IMR-90 (cell line): ENCODE data around the gene DAGLA. TPM values are rescaled to one million over a fixed set of nuclear protein-coding genes. Genes with fewer than 3 reads are reported as not detected.

Source experiments
- ATAC-seq: fragments of 200-7000 bp; cut with Tn5 transposase; 2 replicates; pipeline ENCODE4 v1.9.1; 2020; ENCODE audit warnings: low read depth, mild to moderate bottlenecking, moderate library complexity
- BruUV-seq: library from RNA; stranded (reverse); fragments of 400-500 nt; replicated peaks from 2 replicates; lab custom pipeline; 2021; lab: Mats Ljungman, UMichigan
- CTCF ChIA-PET: fragments of 300-600 bp; formaldehyde crosslinking; extraction: SDS; loops from one replicate; lab custom pipeline; 2021; ENCODE audit warnings: antibody characterized with exemption; lab: Yijun Ruan, JAX
- POLR2A ChIA-PET: fragments of 300-600 bp; sonication (Branson Sonifier 250); formaldehyde crosslinking; loops from one replicate; lab custom pipeline; 2022; ENCODE audit warnings: antibody characterized with exemption; ENCODE audit not compliant: unreplicated experiment; lab: Charles Lee
- DNase-seq: peaks from one replicate; pipeline ENCODE4 v3.0.0; 2013
- H2AFZ ChIP-seq: replicated peaks from 2 replicates; pipeline ENCODE3; 2013; ENCODE audit warnings: low read length, mild to moderate bottlenecking; ENCODE audit not compliant: poor library complexity
- H2AK5ac ChIP-seq: 2 replicates; pipeline ENCODE4 v1.6.1; 2013; ENCODE audit warnings: low read depth, low read length, inconsistent platforms
- H2AK9ac ChIP-seq: replicated peaks from 2 replicates; pipeline ENCODE3; 2013; ENCODE audit warnings: mild to moderate bottlenecking, low read depth, low read length, moderate library complexity; ENCODE audit not compliant: poor library complexity
- H2BK120ac ChIP-seq: 2 replicates; pipeline ENCODE4 v1.6.1; 2013; ENCODE audit warnings: low read depth, low read length, inconsistent platforms
- H2BK15ac ChIP-seq: 3 replicates; pipeline ENCODE4 v1.6.1; 2013; ENCODE audit warnings: low read depth, low read length, inconsistent platforms
- H2BK20ac ChIP-seq: 2 replicates; pipeline ENCODE4 v1.6.1; 2013; ENCODE audit warnings: low read depth, mild to moderate bottlenecking, inconsistent platforms, low read length, moderate library complexity
- H2BK5ac ChIP-seq: 2 replicates; pipeline ENCODE4 v1.6.1; 2013; ENCODE audit warnings: mild to moderate bottlenecking, low read depth, low read length, inconsistent platforms; ENCODE audit not compliant: poor library complexity, severe bottlenecking
- H3K14ac ChIP-seq: replicated peaks from 2 replicates; pipeline ENCODE4 v1.6.1; 2013; ENCODE audit warnings: low read depth, low read length, inconsistent platforms
- H3K18ac ChIP-seq: 2 replicates; pipeline ENCODE4 v1.6.1; 2013; ENCODE audit warnings: low read depth, low read length, control low read depth
- H3K23ac ChIP-seq: 2 replicates; pipeline ENCODE4 v1.6.1; 2013; ENCODE audit warnings: low read depth, low read length, inconsistent platforms
- H3K27ac ChIP-seq: 2 replicates; pipeline ENCODE4 v1.5.1; 2013; ENCODE audit warnings: mild to moderate bottlenecking, control low read depth, low read length; ENCODE audit not compliant: insufficient read depth
- H3K27me3 ChIP-seq: 2 replicates; pipeline ENCODE4 v1.6.1; 2013; ENCODE audit warnings: low read length; ENCODE audit not compliant: control insufficient read depth, insufficient read depth
- H3K36me3 ChIP-seq: 2 replicates; pipeline ENCODE4 v1.6.1; 2013; ENCODE audit warnings: low read length, mixed read lengths; ENCODE audit not compliant: control insufficient read depth, insufficient read depth
- H3K4ac ChIP-seq: 2 replicates; pipeline ENCODE4 v1.6.1; 2013; ENCODE audit warnings: low read depth, low read length, inconsistent platforms
- H3K4me1 ChIP-seq: 2 replicates; pipeline ENCODE4 v1.6.1; 2013; ENCODE audit warnings: low read length, mixed read lengths; ENCODE audit not compliant: control insufficient read depth, insufficient read depth
- H3K4me2 ChIP-seq: 2 replicates; pipeline ENCODE4 v1.6.1; 2013; ENCODE audit warnings: low read depth, mild to moderate bottlenecking, control low read depth, low read length, moderate library complexity
- H3K4me3 ChIP-seq: 2 replicates; pipeline ENCODE4 v1.5.1; 2013; ENCODE audit warnings: low read depth, mild to moderate bottlenecking, control low read depth, low read length, moderate library complexity; ENCODE audit not compliant: insufficient read depth
- H3K56ac ChIP-seq: 2 replicates; pipeline ENCODE4 v1.6.1; 2013; ENCODE audit warnings: low read length, inconsistent platforms; ENCODE audit not compliant: insufficient read depth; ENCODE audit errors: extremely low read depth
- H3K79me1 ChIP-seq, 2 experiments: 2 replicates each; pipeline ENCODE4 v1.6.1; 2013; ENCODE audit warnings: low read length in 2 of 2, inconsistent platforms in 1 of 2, low read depth in 1 of 2
- H3K9ac ChIP-seq: 2 replicates; pipeline ENCODE4 v1.6.1; 2013; ENCODE audit warnings: low read depth, low read length, control low read depth
- H3K9me1 ChIP-seq: 2 replicates; pipeline ENCODE4 v1.6.1; 2013; ENCODE audit warnings: low read length, inconsistent platforms; ENCODE audit not compliant: insufficient read depth
- H3K9me3 ChIP-seq: 2 replicates; pipeline ENCODE4 v1.6.1; 2013; ENCODE audit warnings: low read length; ENCODE audit not compliant: control insufficient read depth, insufficient read depth
- H4K20me1 ChIP-seq: 2 replicates; pipeline ENCODE4 v1.6.1; 2013; ENCODE audit warnings: low read length, inconsistent platforms; ENCODE audit not compliant: insufficient read depth
- H4K5ac ChIP-seq: 2 replicates; pipeline ENCODE4 v1.6.1; 2013; ENCODE audit warnings: mild to moderate bottlenecking, low read depth, low read length, control low read depth
- H4K8ac ChIP-seq, 2 experiments: 2 replicates each; pipeline ENCODE4 v1.6.1; 2013; ENCODE audit warnings: low read depth in 2 of 2, low read length in 2 of 2, control low read depth in 1 of 2, inconsistent platforms in 1 of 2
- H4K91ac ChIP-seq: 2 replicates; pipeline ENCODE4 v1.6.1; 2013; ENCODE audit warnings: low read depth, low read length, inconsistent platforms; ENCODE audit not compliant: insufficient read depth
- BHLHE40 ChIP-seq: fragments of 150-350 bp; IDR thresholded peaks from 2 replicates; pipeline ENCODE4 v1.6.1; 2016; ENCODE audit warnings: mild to moderate bottlenecking, low read depth, low read length
- CEBPB ChIP-seq: IDR thresholded peaks from 2 replicates; pipeline ENCODE4 v1.6.1; 2012; ENCODE audit warnings: low read depth, low read length, improper control_type of control experiment
- CHD1 ChIP-seq: IDR thresholded peaks from 2 replicates; pipeline ENCODE4 v1.6.1; 2012; ENCODE audit warnings: low read depth, low read length, improper control_type of control experiment
- CTCF ChIP-seq: conservative IDR thresholded peaks from 2 replicates; pipeline ENCODE4 v1.5.1; 2012; ENCODE audit warnings: mild to moderate bottlenecking, low read depth, low read length, improper control_type of control experiment
- ELK1 ChIP-seq: fragments of 150-350 bp; IDR thresholded peaks from 2 replicates; pipeline ENCODE4 v1.6.1; 2016; ENCODE audit warnings: low read depth, mild to moderate bottlenecking, low read length, moderate library complexity, borderline replicate concordance
- FOS ChIP-seq: fragments of 150-350 bp; IDR thresholded peaks from 2 replicates; pipeline ENCODE4 v1.6.1; 2016; ENCODE audit warnings: low read depth, low read length
- MAFK ChIP-seq: IDR thresholded peaks from 2 replicates; pipeline ENCODE4 v1.6.1; 2012; ENCODE audit warnings: low read depth, low read length, improper control_type of control experiment
- MAZ ChIP-seq: IDR thresholded peaks from 2 replicates; pipeline ENCODE4 v1.6.1; 2012; ENCODE audit warnings: low read depth, mild to moderate bottlenecking, low read length, improper control_type of control experiment, moderate library complexity, borderline replicate concordance
- MXI1 ChIP-seq: IDR thresholded peaks from 2 replicates; pipeline ENCODE4 v1.6.1; 2012; ENCODE audit warnings: low read depth, mild to moderate bottlenecking, low read length, moderate library complexity, borderline replicate concordance
- NFE2L2 ChIP-seq: fragments of 150-350 bp; IDR thresholded peaks from 2 replicates; pipeline ENCODE4 v1.6.1; 2016; ENCODE audit warnings: low read depth, mild to moderate bottlenecking, low read length
- POLR2A ChIP-seq: IDR thresholded peaks from 2 replicates; pipeline ENCODE4 v1.6.1; 2012; ENCODE audit warnings: mild to moderate bottlenecking, low read depth, low read length
- RAD21 ChIP-seq: IDR thresholded peaks from 2 replicates; pipeline ENCODE4 v1.6.1; 2012; ENCODE audit warnings: low read length, improper control_type of control experiment
- RFX5 ChIP-seq: IDR thresholded peaks from 2 replicates; pipeline ENCODE4 v1.8.0; 2012; ENCODE audit warnings: low read depth, mild to moderate bottlenecking, low read length, moderate library complexity
- SMC3 ChIP-seq: fragments of 150-350 bp; IDR thresholded peaks from 2 replicates; pipeline ENCODE4 v1.6.1; 2016; ENCODE audit warnings: low read depth, mild to moderate bottlenecking, antibody characterized with exemption, low read length, moderate library complexity
- USF2 ChIP-seq: fragments of 150-350 bp; IDR thresholded peaks from 2 replicates; pipeline ENCODE4 v1.6.1; 2017; ENCODE audit warnings: mild to moderate bottlenecking, antibody characterized with exemption, low read length, low read depth
- WGBS, 2 experiments: methylation state at CpG; one replicate each; pipeline versions ENCODE4 v1.1.5 to v1.1.7; 2013; ENCODE audit warnings: missing lambda C conversion rate in 2 of 2; ENCODE audit not compliant: insufficient read length in 1 of 2; ENCODE audit errors: extremely low coverage in 2 of 2; 5-methylcytosine and 5-hydroxymethylcytosine counted together
- dilution Hi-C: fragments of 300-500 bp; cut with HindIII; formaldehyde crosslinking; loops from one replicate; pipeline ENCODE4 v1.14.3; 2018; ENCODE audit warnings: low sequenced_read_pairs; ENCODE audit not compliant: unreplicated experiment
- in situ Hi-C: fragments of 300-500 bp; cut with MboI; formaldehyde crosslinking; loops from 3 replicates; pipeline ENCODE4 v1.14.3; 2019; ENCODE audit warnings: low sequenced_read_pairs, inconsistent platforms, mixed read lengths
- intact Hi-C: fragments of 100-400 bp; cut with micrococcal nuclease; formaldehyde crosslinking; loops from 2 replicates; pipeline ENCODE4 v1.10.0; 2022
- polyA plus RNA-seq, 3 experiments: library from polyadenylated mRNA; depleted of rRNA; stranded (reverse); fragments of >200 nt; gene quantifications; 2 replicates each; pipeline ENCODE4 v1.2.3, GENCODE V29; 2012; ENCODE audit warnings: low replicate concordance in 1 of 3
- total RNA-seq: library from RNA; depleted of rRNA; stranded (reverse); fragments of >200 nt; gene quantifications from 2 replicates; pipeline ENCODE4 v1.2.3, GENCODE V29; 2012

Gene DAGLA
- total and polyA plus RNA-seq, 2 of the 4 experiments (the other 2 are of a cell fraction): 0.90 to 3.8 TPM

- Histone ChIP-seq H2BK120ac (no peak overlapping the region), H3K27ac (no peak overlapping the region), H3K4ac (no peak overlapping the region), H3K9me3 (no peaks in the 10 kb centered on the region), H3K56ac (no peak overlapping the region), H2BK15ac (no peak overlapping the region), H3K79me1 (no peaks in the 10 kb centered on the region), H3K18ac (no peak overlapping the region), H3K4me3 (no peak overlapping the region), H3K36me3 (no peaks in the 10 kb centered on the region), H4K8ac (no peak overlapping the region), H2AK9ac (no peak overlapping the region), H3K9ac (no peak overlapping the region), H2BK20ac (no peak overlapping the region), H3K4me2 (no peak overlapping the region), H3K4me1 (no peaks in the 10 kb centered on the region), H3K27me3 (no peaks in the 10 kb centered on the region), H4K91ac (no peak overlapping the region), H4K20me1 (no peaks in the 10 kb centered on the region), H2BK5ac (no peak overlapping the region), H3K23ac (no peak overlapping the region), H2AFZ (no peak overlapping the region), H4K5ac (no peak overlapping the region), H3K9me1 (no peaks in the 10 kb centered on the region), H2AK5ac (no peak overlapping the region; the same call in 1 of the 2 replicates), H3K14ac (no peak overlapping the region)
- intact Hi-C loops: no loop called here
- ChIA-PET POLR2A (no interaction called here), CTCF (no interaction called here)
- dilution Hi-C loops: no loop called here
- DNase-seq (no peak), ATAC-seq (no peak)
- TF ChIP-seq MXI1 (no peak), BHLHE40 (no peak), CTCF (no peak), RAD21 (no peak), USF2 (no peak), FOS (no peak), CEBPB (no peak), ELK1 (no peak), CHD1 (no peak), SMC3 (no peak), NFE2L2 (no peak), MAZ (no peak), POLR2A (no peak), MAFK (no peak), RFX5 (no peak)
- BruUV-seq: no TSS peak
- in situ Hi-C loops: no loop called here
- WGBS, 2 experiments: 96% methylated on average over 3 of the region's 6 CpGs; no CpG with 5 or more reads in 1 of the 2 experiments
Measured at GRCh38 chr11:61775106-61775505, 94.9 kb downstream of the DAGLA start.
